ENCODE data around the gene HSF2BP. TPM values are rescaled to one million over a fixed set of nuclear protein-coding genes. Genes with fewer than 3 reads are reported as not detected.
"Not testable (repeated sequence)": the region's sequence is repeated elsewhere in the genome, so short reads cannot be mapped to it uniquely, and the experiment has no call there.

HSF2BP gene
- total RNA-seq, 1 donor from 2014 or later, result 0.89 TPM

DNA sequence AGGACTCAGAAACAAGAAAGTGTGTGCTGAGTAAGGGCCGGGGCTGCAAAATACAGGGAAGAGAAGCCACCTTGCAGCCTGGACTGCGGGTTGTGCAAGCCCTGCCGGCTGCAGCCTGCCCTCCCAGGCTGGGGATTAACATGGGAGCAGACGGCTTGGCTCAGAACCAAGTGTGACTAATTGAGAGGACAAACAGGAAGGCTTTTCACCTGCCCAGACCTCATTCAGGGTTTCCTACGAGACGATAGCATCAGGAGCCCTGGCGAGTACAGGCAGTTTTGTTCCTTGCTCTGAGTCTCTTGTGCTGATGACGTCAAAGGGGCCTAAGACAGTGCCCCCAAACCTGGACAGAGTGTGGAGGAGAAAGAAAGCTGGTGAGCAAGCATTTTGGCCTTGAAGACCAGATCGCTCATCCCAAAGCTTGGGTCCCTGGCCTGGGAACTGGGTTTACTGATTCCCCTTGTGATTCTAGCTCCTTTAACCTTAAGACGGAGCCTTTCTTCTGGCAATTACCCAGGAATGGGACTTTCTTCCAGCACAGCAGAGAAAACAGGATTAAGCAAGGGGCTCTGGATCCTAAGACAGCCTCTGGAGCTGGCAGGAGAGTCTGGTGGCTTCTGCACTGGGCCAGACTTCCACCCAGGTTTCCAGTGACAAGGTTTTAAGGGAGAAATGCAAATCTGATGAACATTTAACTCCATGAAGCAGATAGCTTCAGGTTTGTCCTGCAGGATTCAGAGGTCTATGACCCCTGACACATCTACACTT lies 142.2 kb downstream of the HSF2BP start:
- not testable (repeated sequence) for DNase-seq

DNA sequence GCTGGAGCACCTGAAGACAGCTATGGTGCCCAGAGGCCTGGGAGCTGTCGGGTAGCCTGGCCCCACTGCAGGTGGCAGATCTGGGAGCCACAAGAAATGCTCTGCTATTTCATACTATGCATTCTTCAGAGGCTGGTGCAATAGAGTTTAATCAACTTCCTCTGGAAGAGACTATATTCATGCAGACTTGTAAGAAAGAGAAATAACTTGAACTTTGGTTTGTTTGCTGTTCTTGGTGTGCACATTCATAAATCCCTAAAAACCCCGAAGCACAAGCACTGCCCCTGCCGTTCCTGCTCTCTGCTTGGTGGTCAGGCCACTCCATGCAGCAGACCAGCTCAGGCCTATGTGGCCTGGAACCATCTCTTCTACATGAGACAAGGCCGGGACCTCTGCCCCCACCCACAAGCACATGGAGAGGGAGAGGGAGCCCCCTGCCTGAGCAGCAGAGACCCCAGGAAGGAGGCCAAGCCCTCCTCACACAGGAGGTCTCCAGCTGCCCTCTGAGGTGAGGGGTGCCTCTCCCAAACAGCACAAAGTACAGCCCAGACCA lies 142.9 kb downstream of the HSF2BP start:
- DNase-seq, result not testable (repeated sequence)

DNA sequence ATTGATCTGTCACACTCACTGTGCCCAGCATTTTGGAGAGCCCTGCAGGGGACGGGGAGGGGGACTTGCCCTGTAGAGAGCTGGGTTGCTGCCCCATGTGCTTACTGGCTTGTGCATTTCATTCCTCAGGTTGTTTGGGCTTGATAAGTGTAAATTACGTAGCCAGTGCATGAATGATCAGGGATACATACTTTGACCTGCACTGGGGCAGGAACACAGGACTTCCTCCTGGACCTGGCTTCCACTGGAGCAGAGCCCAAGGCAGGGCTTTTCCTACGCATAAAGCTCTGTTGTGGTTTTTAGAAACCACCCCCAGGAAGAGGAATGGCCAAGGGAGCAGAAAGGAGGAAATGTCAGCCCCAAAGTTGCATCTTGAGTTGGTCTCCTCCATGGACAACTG lies 144.5 kb downstream of the HSF2BP start:
- DNase-seq, result not testable (repeated sequence)

DNA sequence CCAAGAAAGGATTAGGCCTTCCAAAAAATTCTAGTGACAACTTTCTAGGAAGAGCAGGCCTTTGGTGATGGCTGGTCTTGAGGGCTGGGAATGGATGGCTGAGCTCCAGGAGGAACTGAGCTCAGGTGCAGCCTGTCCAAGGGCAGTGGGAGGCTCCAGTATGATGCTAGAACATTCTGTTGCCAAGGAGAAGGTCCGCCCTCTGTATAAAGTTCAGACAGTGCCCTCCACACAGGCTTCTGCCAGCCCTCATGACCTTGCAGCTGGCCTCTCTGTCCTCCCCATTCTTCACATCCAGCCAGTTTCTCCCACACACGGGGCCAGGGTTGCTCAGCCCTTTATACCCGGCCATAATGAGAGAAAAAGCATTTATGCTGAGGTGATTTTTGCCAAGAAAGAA lies 146.3 kb downstream of the HSF2BP start:
- not testable (repeated sequence) for DNase-seq

DNA sequence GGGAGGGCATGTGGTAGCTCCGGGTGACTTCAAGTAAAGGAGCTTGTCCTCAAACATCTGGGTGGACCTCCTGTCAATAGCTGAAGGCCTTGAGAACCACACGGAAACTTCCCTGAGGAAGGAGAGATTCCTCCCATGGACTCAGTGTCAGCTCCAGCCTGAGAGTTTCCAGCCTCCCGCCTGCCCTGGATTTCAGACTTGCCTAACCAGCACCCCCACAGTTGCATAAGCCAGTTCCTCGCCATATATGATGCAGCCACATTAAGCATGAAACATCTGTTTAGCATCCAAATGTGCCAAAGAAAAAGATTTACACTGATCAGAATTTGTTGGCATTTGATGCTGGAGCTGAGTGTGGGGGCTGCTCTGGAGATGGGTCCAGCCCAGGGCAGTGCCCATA lies 148.1 kb downstream of the HSF2BP start:
- not testable (repeated sequence) for DNase-seq

DNA sequence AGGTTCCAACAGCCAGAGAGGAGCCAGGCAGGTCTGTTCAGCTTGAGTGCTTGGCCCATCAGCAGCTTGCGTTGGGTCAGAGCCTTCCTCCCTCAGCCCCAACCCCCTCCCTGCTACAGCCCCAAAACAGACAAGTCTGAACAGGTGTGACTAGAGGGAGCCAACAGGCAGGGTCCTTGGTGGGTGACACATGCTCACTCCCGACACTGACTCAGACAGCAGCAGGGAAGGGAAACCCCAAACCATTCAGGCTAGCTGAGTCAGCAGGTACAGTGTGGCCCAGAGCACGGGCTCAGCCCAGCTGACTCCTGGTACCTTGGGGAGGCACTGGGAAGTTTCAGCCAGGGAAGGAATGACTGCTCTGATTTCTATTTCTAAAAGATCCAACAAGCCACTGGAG lies 148.6 kb downstream of the HSF2BP start:
- not testable (repeated sequence) for DNase-seq

DNA sequence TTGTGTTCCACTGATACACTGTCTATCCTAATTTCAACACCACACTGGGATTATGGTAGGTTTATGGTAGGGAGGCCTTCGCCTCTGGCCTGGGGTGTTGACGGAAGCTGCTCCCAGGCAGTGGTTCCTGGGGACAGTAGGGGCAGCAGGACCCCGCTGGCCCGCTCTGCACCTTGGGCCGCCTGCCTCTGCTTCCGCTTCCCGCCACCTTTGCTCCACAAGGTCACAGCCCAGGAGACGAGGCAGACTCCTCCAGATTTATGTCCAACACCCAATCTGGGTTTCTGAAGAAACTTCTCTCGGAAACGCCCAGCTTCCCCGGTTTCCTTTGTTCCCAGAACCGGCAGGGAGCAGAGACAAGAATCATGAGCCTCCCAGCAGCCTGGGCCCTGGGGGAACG lies 155.4 kb downstream of the HSF2BP start:
- not testable (repeated sequence) for DNase-seq

DNA sequence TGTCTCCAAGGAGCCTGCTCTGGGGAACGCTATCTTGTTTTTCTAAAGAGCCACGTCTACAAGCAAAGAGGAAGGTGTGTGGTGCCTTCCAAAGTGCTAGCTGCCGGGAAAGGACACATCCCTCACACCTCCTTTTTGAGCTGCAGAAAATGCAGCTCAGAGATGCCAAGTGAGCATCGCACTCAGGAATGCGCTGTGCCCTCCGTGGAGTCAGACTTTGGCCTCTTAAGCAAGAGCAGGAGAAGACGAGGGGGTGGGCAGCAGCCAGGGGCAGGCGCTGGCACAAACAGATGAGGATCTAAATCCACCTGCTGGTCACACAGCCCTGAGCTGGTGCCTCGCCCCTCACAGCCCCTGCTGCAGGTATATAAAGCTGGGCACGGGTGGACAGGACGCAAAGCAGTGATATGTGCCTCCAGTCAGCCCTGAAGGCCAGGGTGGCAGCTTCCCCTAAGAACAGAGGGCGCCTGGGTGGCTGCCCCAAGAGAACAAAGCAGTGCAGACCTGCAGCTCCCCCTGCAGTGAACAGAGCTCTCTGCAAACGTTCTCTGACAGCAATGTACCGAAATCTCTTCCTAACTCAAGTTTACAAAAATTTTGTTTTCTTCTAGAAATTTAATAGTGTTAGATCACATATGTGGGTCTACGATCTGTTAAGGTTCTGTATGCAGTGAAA lies 156.1 kb downstream of the HSF2BP start:
- DNase-seq, result not testable (repeated sequence)

DNA sequence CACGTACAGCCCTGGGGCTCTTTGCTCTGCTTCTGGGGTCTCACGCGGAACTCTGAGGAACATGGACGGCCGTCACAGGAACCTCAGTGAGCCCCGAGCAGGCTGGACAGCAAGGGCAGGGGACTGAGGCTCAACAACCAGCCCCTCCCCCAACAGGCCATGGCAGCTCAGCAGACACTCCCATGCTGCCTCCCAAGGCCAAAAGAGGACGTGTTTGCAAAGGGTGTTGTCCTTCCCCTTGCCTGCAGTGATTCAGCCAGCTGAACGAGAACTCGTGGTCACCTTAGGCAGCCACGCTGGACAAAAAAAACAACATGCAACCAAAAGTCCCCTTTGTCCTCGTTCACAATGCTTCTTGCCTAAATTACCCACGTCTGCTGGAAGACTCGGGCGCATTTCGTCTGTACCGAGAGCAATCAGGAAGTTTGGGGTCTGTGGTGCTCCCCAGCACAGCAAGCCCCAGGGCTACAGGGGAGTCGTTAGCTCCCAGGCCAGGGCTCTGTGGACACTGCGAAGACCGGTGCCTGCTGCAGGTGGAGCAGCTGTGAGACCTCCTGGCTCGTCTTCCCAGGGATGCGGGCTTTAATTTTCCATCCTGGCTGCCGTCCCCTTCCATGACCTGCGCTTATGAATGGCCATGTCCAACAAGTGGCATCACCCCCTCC lies 156.7 kb downstream of the HSF2BP start:
- DNase-seq, result not testable (repeated sequence)

DNA sequence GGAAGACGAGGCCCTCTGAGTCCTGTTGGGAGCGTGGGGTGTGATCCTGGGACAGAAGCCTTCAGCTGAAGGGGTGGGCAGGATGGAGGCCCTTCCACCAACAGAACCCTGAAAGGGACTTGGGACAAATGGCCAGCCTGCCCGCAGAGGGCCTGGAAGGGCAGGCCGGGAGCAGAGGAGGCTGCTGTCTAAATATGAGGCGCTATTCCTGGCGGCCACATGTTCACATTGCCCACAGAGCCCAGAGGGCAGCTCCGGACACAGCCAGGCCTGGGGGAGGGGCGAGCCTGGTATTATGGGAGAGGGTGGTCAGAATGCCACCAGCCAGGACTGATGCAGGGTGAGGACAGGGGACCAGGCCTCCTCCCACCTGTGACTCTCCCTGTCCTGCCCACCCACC lies 160.4 kb downstream of the HSF2BP start:
- not testable (repeated sequence) for DNase-seq

DNA sequence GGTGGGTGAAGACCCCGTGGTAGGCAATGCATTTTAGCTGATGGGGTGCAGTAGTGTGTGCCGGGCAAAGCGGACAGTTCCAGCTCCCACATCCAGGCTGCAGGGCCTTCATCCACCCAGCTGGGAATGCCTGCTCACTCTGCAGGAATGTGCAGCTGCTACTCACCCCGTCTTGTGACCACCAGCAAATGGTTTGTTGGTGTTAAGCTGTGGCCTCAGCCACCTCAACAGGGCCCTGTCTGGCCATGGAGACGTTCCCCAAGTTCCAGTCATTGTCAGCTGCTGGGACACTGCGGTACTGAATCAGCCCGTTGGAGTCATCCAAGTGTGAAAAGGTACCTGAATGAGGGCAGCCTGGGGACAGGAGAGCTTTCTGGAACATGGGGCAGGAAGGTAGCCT lies 161.2 kb downstream of the HSF2BP start:
- DNase-seq, result not testable (repeated sequence)

DNA sequence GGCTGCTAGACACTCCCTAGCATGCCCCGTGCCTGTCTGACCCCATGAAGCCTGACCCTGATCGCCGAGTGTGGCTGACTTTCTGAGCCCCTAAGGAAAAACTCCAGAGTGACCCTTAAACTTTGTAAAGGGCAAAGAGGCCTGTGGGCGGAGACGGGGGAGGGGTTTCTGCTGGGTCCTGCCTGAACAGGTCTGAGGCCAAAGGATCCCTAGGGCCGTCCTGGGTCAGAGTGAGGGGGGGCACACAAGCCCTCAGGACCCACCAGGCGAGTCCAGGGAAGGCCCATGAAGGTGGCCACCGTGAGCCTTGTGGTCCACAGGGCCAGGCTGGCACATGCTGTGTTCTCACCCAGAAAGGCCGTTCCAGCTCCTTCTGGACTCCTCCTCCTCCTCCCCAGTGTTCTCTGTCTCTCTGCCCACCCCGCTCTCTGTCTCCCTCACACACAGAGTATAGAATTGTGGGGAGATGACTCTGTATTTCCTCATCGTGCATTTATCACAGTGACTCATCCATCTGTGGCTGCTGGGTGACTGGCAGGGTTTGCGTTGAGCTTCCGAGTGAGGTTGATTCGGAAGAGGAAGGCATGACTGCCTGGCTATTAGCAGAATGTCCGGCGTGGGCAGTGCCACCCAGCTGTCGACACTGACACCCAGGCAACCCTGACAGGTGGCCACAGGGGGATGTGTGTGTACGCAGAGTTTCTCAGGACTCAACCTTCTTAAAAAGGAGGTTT lies 164.8 kb downstream of the HSF2BP start:
- not testable (repeated sequence) for DNase-seq

DNA sequence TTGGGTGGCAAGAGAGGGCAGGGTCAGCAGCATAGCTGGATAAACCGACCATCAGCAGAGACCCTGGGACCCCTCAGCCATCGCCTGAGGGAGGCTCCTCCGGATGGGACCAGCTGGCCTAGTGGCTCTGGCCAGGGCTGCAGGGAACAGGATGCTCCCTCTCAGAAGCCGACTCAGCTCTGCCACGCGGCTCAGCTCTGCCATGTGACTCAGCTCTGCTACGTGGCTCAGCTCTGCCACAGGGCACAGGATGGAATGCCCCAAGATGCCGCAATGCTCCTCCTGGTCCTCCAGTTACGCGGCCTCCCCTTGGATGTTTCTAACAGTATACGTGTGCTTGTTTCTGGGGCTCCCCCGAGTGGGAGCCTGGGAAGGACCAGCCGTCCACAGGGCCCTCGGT lies 165.8 kb downstream of the HSF2BP start:
- DNase-seq, result not testable (repeated sequence)

DNA sequence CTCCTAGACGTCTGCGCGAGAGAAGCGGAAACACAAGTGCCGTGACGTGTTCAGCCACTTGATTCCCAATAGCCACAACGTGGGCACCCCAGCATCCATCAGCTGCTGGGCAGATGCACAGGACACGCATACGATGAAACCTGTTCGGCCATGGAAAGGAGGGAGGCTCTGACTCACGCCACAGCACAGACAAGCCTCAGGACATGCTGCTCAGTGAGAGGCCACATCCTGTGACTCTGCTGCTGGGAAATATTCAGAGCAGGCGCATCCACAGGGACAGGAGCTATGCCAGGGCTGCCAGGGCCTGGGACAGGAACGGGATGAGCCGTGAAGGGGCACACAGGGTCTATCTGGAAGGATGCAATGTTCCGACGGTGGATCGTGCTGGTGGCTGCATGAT lies 171.1 kb downstream of the HSF2BP start:
- DNase-seq, result not testable (repeated sequence)

DNA sequence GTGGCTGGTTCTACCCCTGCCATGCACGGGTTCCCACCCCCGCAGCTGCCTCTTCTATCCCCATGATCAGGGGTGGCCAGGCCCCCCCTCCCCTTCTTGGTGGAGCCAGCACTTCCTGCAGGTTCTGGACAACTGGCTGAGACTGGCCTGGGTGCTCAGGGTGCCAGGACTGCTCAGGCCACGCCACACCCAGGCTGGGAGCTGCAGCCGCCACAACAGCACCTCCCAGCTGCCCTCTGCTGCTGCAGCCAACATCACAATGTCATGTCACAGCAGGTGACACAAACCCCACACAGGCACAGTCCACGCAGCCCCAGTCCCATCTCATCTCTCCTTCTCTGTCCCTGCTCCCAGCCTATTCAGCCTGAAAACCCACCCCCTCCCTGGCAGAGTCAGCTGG lies 173.2 kb downstream of the HSF2BP start:
- DNase-seq, result not testable (repeated sequence)

DNA sequence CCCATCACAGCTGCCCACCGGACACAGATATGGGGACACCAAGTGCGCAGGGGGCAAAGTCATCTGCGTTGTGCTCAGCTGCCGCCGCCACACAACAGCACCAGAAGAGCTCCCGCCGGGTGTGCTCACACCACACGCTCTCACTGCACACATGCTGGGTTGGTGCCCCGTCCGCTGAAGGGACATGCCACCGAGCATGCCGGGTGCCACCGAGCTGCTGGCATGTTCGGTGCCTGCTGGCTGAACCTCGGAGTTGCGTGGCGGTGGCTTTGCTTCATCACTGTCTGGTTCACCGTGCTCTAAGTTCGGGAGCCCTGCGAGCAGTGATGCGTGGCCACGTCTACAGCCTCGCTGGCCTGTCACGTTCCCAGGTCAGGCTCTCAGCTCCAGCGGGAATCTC lies 174.3 kb downstream of the HSF2BP start:
- not testable (repeated sequence) for DNase-seq

DNA sequence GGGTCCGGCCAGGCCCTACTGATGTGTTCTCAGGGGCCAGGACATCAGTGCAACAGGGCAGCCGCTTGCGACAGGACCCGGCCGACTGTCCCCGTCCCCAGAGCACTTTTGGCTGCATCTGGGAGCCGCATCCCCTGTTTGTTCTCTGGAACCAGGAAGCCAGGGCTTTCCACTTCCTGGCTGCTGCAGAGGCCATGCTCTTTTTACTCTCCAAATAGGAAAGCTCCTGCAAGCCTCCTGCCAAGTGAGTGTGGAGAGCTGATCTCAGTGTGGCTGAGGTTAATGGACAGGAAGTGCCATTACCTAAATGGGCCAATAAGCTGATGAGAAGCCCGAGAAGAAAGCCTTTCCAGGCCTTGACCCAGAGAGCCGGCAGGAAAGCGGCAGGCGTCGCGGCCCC lies 180.1 kb downstream of the HSF2BP start:
- not testable (repeated sequence) for DNase-seq

Small RNAs within 50 kb of the gene (small RNA-seq; reads per million reads assigned to genes)
- gene MIR6070 (ENCODE audit: low replicate concordance), result not detected

Other genes with a start within 250 kb of the HSF2BP start
- gene SIK1, start 232.4 kb downstream of the HSF2BP start, total RNA-seq, result 26.6 TPM
- gene RRP1B, start 72 bp upstream of the HSF2BP start, total RNA-seq, result 14.2 TPM
- gene PDXK, start 59.6 kb upstream of the HSF2BP start, total RNA-seq, result 38.8 TPM
- gene CSTB, start 116.8 kb upstream of the HSF2BP start, total RNA-seq, result 21.0 TPM
- gene RRP1, start 130.1 kb upstream of the HSF2BP start, total RNA-seq, result 17.8 TPM
- 27.0 TPM for gene AGPAT3, start 205.7 kb upstream of the HSF2BP start, total RNA-seq